PC-3 (cell line): ENCODE data around the gene SLC32A1. TPM values are rescaled to one million over a fixed set of nuclear protein-coding genes. Genes with fewer than 3 reads are reported as not detected.

Experiments used
- ATAC-seq: fragments of 200-7000 bp; cut with Tn5 transposase; 2 replicates; pipeline ENCODE4 v1.9.1; 2020; ENCODE audit warnings: mild to moderate bottlenecking, moderate library complexity
- BruUV-seq: library from RNA; stranded (reverse); fragments of 400-500 nt; replicated peaks from 2 replicates; lab custom pipeline; 2021; lab: Mats Ljungman, UMichigan
- CTCF ChIA-PET: fragments of 300-600 bp; sonication (Branson Sonifier 250); formaldehyde crosslinking; loops from one replicate; lab custom pipeline; 2022; ENCODE audit warnings: antibody characterized with exemption; lab: Charles Lee
- POLR2A ChIA-PET: fragments of 300-600 bp; sonication (Branson Sonifier 250); formaldehyde crosslinking; loops from one replicate; lab custom pipeline; 2022; ENCODE audit warnings: antibody characterized with exemption; ENCODE audit not compliant: unreplicated experiment; lab: Charles Lee
- DNase-seq: peaks from one replicate; pipeline ENCODE4 v3.0.0-alpha.2; 2015
- H2AFZ ChIP-seq: fragments of 300-600 bp; sonication (generic); 2 replicates; pipeline ENCODE4 v1.6.0; 2016; ENCODE audit warnings: antibody characterized with exemption, low read length
- H3F3A ChIP-seq: fragments of 300-600 bp; sonication (generic); one replicate; pipeline ENCODE4 v1.6.0; 2017; ENCODE audit warnings: antibody characterized with exemption, low read length, control low read depth, mild to moderate bottlenecking; ENCODE audit not compliant: unreplicated experiment
- H3K27ac ChIP-seq: fragments of 300-600 bp; sonication (generic); 2 replicates; pipeline ENCODE4 v1.5.1; 2016; ENCODE audit warnings: mild to moderate bottlenecking, low read length
- H3K27me3 ChIP-seq: fragments of 300-600 bp; sonication (generic); 2 replicates; pipeline ENCODE4 v1.6.1; 2016; ENCODE audit warnings: low read length, mixed read lengths
- H3K36me3 ChIP-seq: fragments of 300-600 bp; sonication (generic); 2 replicates; pipeline ENCODE4 v1.6.1; 2016; ENCODE audit warnings: low read depth, mixed run types, low read length, mixed read lengths
- H3K4me1 ChIP-seq: fragments of 300-600 bp; sonication (generic); 2 replicates; pipeline ENCODE4 v1.5.1; 2016; ENCODE audit warnings: low read length; ENCODE audit not compliant: insufficient read depth
- H3K4me2 ChIP-seq: fragments of 300-600 bp; sonication (generic); 2 replicates; pipeline ENCODE4 v1.6.0; 2016; ENCODE audit warnings: low read length
- H3K4me3 ChIP-seq: fragments of 300-600 bp; sonication (generic); 2 replicates; pipeline ENCODE4 v1.5.1; 2016; ENCODE audit warnings: mild to moderate bottlenecking, low read length, mixed read lengths
- H3K79me2 ChIP-seq: fragments of 300-600 bp; sonication (generic); 2 replicates; pipeline ENCODE4 v1.6.1; 2017; ENCODE audit warnings: low read length, mixed read lengths
- H3K9ac ChIP-seq: fragments of 300-600 bp; sonication (generic); 2 replicates; pipeline ENCODE4 v1.6.0; 2016; ENCODE audit warnings: mild to moderate bottlenecking, low read length
- H3K9me2 ChIP-seq: fragments of 300-600 bp; sonication (generic); replicated peaks from 2 replicates; pipeline ENCODE4 v1.6.1; 2016; ENCODE audit warnings: mixed run types, low read length, mixed read lengths
- H3K9me3 ChIP-seq: fragments of 300-600 bp; sonication (generic); 2 replicates; pipeline ENCODE4 v1.6.1; 2016; ENCODE audit warnings: low read length, mixed read lengths
- H4K20me1 ChIP-seq: fragments of 300-600 bp; sonication (generic); 2 replicates; pipeline ENCODE4 v1.6.1; 2016; ENCODE audit warnings: low read length, mixed read lengths
- CTCF ChIP-seq: fragments of 300-600 bp; sonication (generic); conservative IDR thresholded peaks from 2 replicates; pipeline ENCODE4 v1.5.1; 2017; ENCODE audit warnings: antibody characterized with exemption, low read depth, mild to moderate bottlenecking, low read length
- EZH2 ChIP-seq: fragments of 300-600 bp; sonication (generic); IDR thresholded peaks from one replicate; pipeline ENCODE4 v1.6.1; 2017; ENCODE audit warnings: antibody characterized with exemption, mild to moderate bottlenecking, low read length; ENCODE audit not compliant: unreplicated experiment
- EZH2phosphoT487 ChIP-seq: fragments of 300-600 bp; sonication (generic); IDR thresholded peaks from 2 replicates; pipeline ENCODE4 v1.6.1; 2018; ENCODE audit warnings: mild to moderate bottlenecking, antibody characterized with exemption, low read length, borderline replicate concordance
- intact Hi-C: fragments of 100-400 bp; cut with micrococcal nuclease; formaldehyde crosslinking; loops from 2 replicates; pipeline ENCODE4 v1.9.0; 2023
- total RNA-seq: library from RNA; depleted of rRNA; stranded (reverse); fragments of >200 nt; gene quantifications from 2 replicates; pipeline ENCODE4 v1.2.3, GENCODE V29; 2014

The SLC32A1 gene
- total RNA-seq, 1 experiment from 2014 or later: not detected

- no peak for TF ChIP-seq EZH2
- TF ChIP-seq EZH2phosphoT487: 0 out of 2 replicates have a peak, but pooled peaks have one; percentile 39
- 0 out of 2 replicates have a peak, but pooled peaks have one; percentile 9 for TF ChIP-seq CTCF
- no peak for ATAC-seq
- intact Hi-C loops: no loop called here
- ChIA-PET POLR2A (no interaction called here), CTCF (no interaction called here)
- Histone ChIP-seq H3K4me2 (no peak overlapping the region), H2AFZ (no peak overlapping the region), H3F3A (no peaks in the 10 kb centered on the region), H3K27me3 (peaks cover 76% of the 10 kb centered on the region), H3K36me3 (no peaks in the 10 kb centered on the region), H3K4me1 (no peaks in the 10 kb centered on the region), H3K9me3 (no peaks in the 10 kb centered on the region), H3K9me2 (no peaks in the 10 kb centered on the region), H3K4me3 (no peak overlapping the region), H3K9ac (no peak overlapping the region), H3K79me2 (no peaks in the 10 kb centered on the region), H3K27ac (no peak overlapping the region), H4K20me1 (no peaks in the 10 kb centered on the region)
- no TSS peak for BruUV-seq
- no peak for DNase-seq
Measured at GRCh38 chr20:38724626-38725147, 401 bp downstream of the SLC32A1 start.

GRCh38 chr20:38725148-38725901 lies 1.0 kb downstream of the SLC32A1 start:
- Histone ChIP-seq H3K4me1 (no peaks in the 10 kb centered on the region), H2AFZ (no peak overlapping the region), H3K9me3 (no peaks in the 10 kb centered on the region), H3K27ac (no peak overlapping the region), H3K4me2 (no peak overlapping the region; the same call in 1 of the 2 replicates), H3K9me2 (no peaks in the 10 kb centered on the region), H3F3A (no peaks in the 10 kb centered on the region), H3K79me2 (no peaks in the 10 kb centered on the region), H3K36me3 (no peaks in the 10 kb centered on the region), H4K20me1 (no peaks in the 10 kb centered on the region), H3K27me3 (peaks cover 76% of the 10 kb centered on the region), H3K9ac (no peak overlapping the region), H3K4me3 (no peak overlapping the region)
- DNase-seq (no peak), ATAC-seq (no peak; the same call in 1 of the 2 replicates)
- CTCF ChIA-PET: no interaction called here
- intact Hi-C loops: no loop called here
- BruUV-seq: no TSS peak
- TF ChIP-seq EZH2phosphoT487: no peak
- TF ChIP-seq CTCF: 0 out of 2 replicates have a peak, but pooled peaks have one; percentile 0
- TF ChIP-seq EZH2: no peak
- POLR2A ChIA-PET: no interaction called here
